ENCODE data around the gene MIB1. TPM values are rescaled to one million over a fixed set of nuclear protein-coding genes. Genes with fewer than 3 reads are reported as not detected.

MIB1 gene
- total RNA-seq, 4 donors from 2014 or later = 24.9 to 31.7 (median 28.6) TPM

GRCh38 chr18:21851327-21851961, 110.9 kb downstream of the MIB1 start:
- DNase-seq (ENCODE audit: low spot score) = no peak
- TF ChIP-seq CTCF (IDR thresholded peaks at IDR 0.05) = no peak
- no peak for ATAC-seq (ENCODE audit: low FRiP score)

- DNase-seq (ENCODE audit: low spot score) (no peak), ATAC-seq (ENCODE audit: low FRiP score) (no peak)
- TF ChIP-seq CTCF (IDR thresholded peaks at IDR 0.05) = no peak
Observed at GRCh38 chr18:21853016-21853415, 112.4 kb downstream of the MIB1 start.

- no peak for ATAC-seq (ENCODE audit: low FRiP score)
- no peak for DNase-seq (ENCODE audit: low spot score)
- TF ChIP-seq CTCF (IDR thresholded peaks at IDR 0.05) = no peak
Observed at GRCh38 chr18:21853775-21854552, 113.4 kb downstream of the MIB1 start.

GRCh38 chr18:21855432-21855831, 114.8 kb downstream of the MIB1 start:
- ATAC-seq (ENCODE audit: low FRiP score) = no peak
- no peak for DNase-seq (ENCODE audit: low spot score)
- TF ChIP-seq CTCF (IDR thresholded peaks at IDR 0.05) = no peak

- ATAC-seq (ENCODE audit: low FRiP score) (no peak), DNase-seq (ENCODE audit: low spot score) (no peak)
- TF ChIP-seq CTCF (IDR thresholded peaks at IDR 0.05) = no peak
Observed at GRCh38 chr18:21857871-21858270, 117.3 kb downstream of the MIB1 start.

GRCh38 chr18:21858544-21858943, 118.0 kb downstream of the MIB1 start:
- no peak for TF ChIP-seq CTCF (IDR thresholded peaks at IDR 0.05)
- ATAC-seq (ENCODE audit: low FRiP score) (no peak), DNase-seq (ENCODE audit: low spot score) (no peak)

- DNase-seq (ENCODE audit: low spot score) = no peak
- no peak for ATAC-seq (ENCODE audit: low FRiP score)
Observed at GRCh38 chr18:21864386-21864785, 123.8 kb downstream of the MIB1 start.

More at GRCh38 chr18:21864386-21864785, 123.8 kb downstream of the MIB1 start:
- no peak for TF ChIP-seq CTCF (IDR thresholded peaks at IDR 0.05)

Measured in omental fat pad (tissue), 4 donors.